GM23338 (cell line): ENCODE results near the gene TTBK2. TPM values are rescaled to one million over a fixed set of nuclear protein-coding genes. Genes with fewer than 3 reads are reported as not detected.

Experiments used
- ATAC-seq: fragments of 200-7000 bp; cut with Tn5 transposase; 3 replicates; pipeline ENCODE4 v1.9.1; 2020
- DNase-seq: peaks from one replicate; pipeline ENCODE4 v3.0.0-alpha.2; 2015; ENCODE audit warnings: low spot score
- H2AFZ ChIP-seq: fragments of 200-600 bp; sonication (generic); 2 replicates; pipeline ENCODE4 v1.8.0; 2016; ENCODE audit warnings: antibody characterized with exemption, mild to moderate bottlenecking, moderate library complexity
- H3F3A ChIP-seq: fragments of 200-600 bp; sonication (generic); replicated peaks from 2 replicates; pipeline ENCODE4 v1.8.0; 2017; ENCODE audit warnings: antibody characterized with exemption, mixed run types, low read depth
- H3K27ac ChIP-seq: fragments of 200-600 bp; sonication (generic); 2 replicates; pipeline ENCODE4 v1.6.1; 2016; ENCODE audit warnings: low read depth
- H3K27me3 ChIP-seq: fragments of 200-600 bp; sonication (generic); 2 replicates; pipeline ENCODE4 v1.8.0; 2016; ENCODE audit warnings: mild to moderate bottlenecking, mixed run types, moderate library complexity; ENCODE audit not compliant: insufficient read depth
- H3K36me3 ChIP-seq: fragments of 200-600 bp; sonication (generic); 2 replicates; pipeline ENCODE4 v1.8.0; 2016; ENCODE audit warnings: mild to moderate bottlenecking; ENCODE audit not compliant: insufficient read depth
- H3K4me1 ChIP-seq: fragments of 200-600 bp; sonication (generic); 2 replicates; pipeline ENCODE4 v1.8.0; 2016; ENCODE audit warnings: mild to moderate bottlenecking, moderate library complexity; ENCODE audit not compliant: insufficient read depth
- H3K4me2 ChIP-seq: fragments of 200-600 bp; sonication (generic); 2 replicates; pipeline ENCODE4 v1.7.1; 2017; ENCODE audit warnings: mixed run types
- H3K4me3 ChIP-seq: fragments of 200-600 bp; sonication (generic); 2 replicates; pipeline ENCODE4 v1.6.1; 2016; ENCODE audit warnings: mixed run types
- H3K79me2 ChIP-seq: fragments of 200-600 bp; sonication (generic); replicated peaks from 2 replicates; pipeline ENCODE4 v1.8.0; 2017; ENCODE audit warnings: mild to moderate bottlenecking; ENCODE audit not compliant: insufficient read depth
- H3K9me2 ChIP-seq: fragments of 200-600 bp; sonication (generic); 2 replicates; pipeline ENCODE4 v1.8.0; 2017; ENCODE audit not compliant: insufficient read depth
- H4K20me1 ChIP-seq: fragments of 200-600 bp; sonication (generic); replicated peaks from 2 replicates; pipeline ENCODE4 v1.8.0; 2017; ENCODE audit warnings: mild to moderate bottlenecking; ENCODE audit not compliant: insufficient read depth
- H3K27ac Mint-ChIP-seq: 2 replicates; pipeline ENCODE4 v1.8.0; 2020; ENCODE audit warnings: inconsistent platforms, mild to moderate bottlenecking, moderate library complexity, mixed read lengths
- H3K27me3 Mint-ChIP-seq: 3 replicates; pipeline ENCODE4 v1.8.0; 2022; ENCODE audit warnings: low read depth, mild to moderate bottlenecking, moderate library complexity, mixed read lengths, inconsistent platforms; ENCODE audit not compliant: insufficient read depth, poor library complexity
- H3K36me3 Mint-ChIP-seq: 3 replicates; pipeline ENCODE4 v1.8.0; 2021; ENCODE audit warnings: low read depth, mild to moderate bottlenecking, inconsistent platforms, moderate library complexity, mixed read lengths
- H3K4me1 Mint-ChIP-seq: 3 replicates; pipeline ENCODE4 v1.8.0; 2020; ENCODE audit warnings: mild to moderate bottlenecking, inconsistent platforms, mixed read lengths
- H3K4me3 Mint-ChIP-seq: 3 replicates; pipeline ENCODE4 v1.8.0; 2021; ENCODE audit warnings: moderate library complexity, mild to moderate bottlenecking, inconsistent platforms, mixed read lengths
- H3K9me3 Mint-ChIP-seq: 3 replicates; pipeline ENCODE4 v1.8.0; 2020; ENCODE audit warnings: moderate library complexity, mild to moderate bottlenecking, inconsistent platforms, mixed read lengths
- CREB1 ChIP-seq: fragments of 250-450 bp; sonication (Bioruptor Pico); IDR thresholded peaks from 2 replicates; pipeline ENCODE4 v1.5.0; 2020; ENCODE audit warnings: low read depth, mild to moderate bottlenecking, moderate library complexity
- CTCF ChIP-seq, 2 experiments: fragments of 200-600 bp in 1 of 2; sonication (generic) in 1 of 2; conservative IDR thresholded peaks; 2 replicates each; pipeline versions ENCODE4 v1.5.1 to v1.6.1; 2016 to 2017; ENCODE audit warnings: antibody characterized with exemption in 2 of 2, low read depth in 2 of 2, mild to moderate bottlenecking in 2 of 2, moderate library complexity in 1 of 2
- ETS1 ChIP-seq: IDR thresholded peaks from 2 replicates; pipeline ENCODE4 v1.6.1; 2016; ENCODE audit warnings: antibody characterized with exemption
- NANOG ChIP-seq: IDR thresholded peaks from 2 replicates; pipeline ENCODE4 v1.6.1; 2016; ENCODE audit warnings: antibody characterized with exemption, borderline replicate concordance
- POLR2AphosphoS5 ChIP-seq: IDR thresholded peaks from 2 replicates; pipeline ENCODE4 v1.6.1; 2016; ENCODE audit warnings: antibody characterized with exemption, low read depth
- REST ChIP-seq: IDR thresholded peaks from one replicate; pipeline ENCODE4 v1.6.1; 2018; ENCODE audit warnings: antibody characterized with exemption; ENCODE audit not compliant: unreplicated experiment
- STAT1 ChIP-seq: IDR thresholded peaks from one replicate; pipeline ENCODE4 v1.6.1; 2016; ENCODE audit warnings: antibody characterized with exemption; ENCODE audit not compliant: unreplicated experiment
- ZNF114 ChIP-seq: fragments of 250-450 bp; sonication (Bioruptor Pico); IDR thresholded peaks from 2 replicates; pipeline ENCODE4 v1.5.0; 2020; ENCODE audit warnings: mild to moderate bottlenecking, moderate library complexity
- ZNF331 ChIP-seq: fragments of 250-450 bp; sonication (Bioruptor Pico); IDR thresholded peaks from 2 replicates; pipeline ENCODE4 v1.5.0; 2020; ENCODE audit warnings: low read depth, mild to moderate bottlenecking, moderate library complexity
- ZNF462 ChIP-seq: fragments of 250-450 bp; sonication (Bioruptor Pico); IDR thresholded peaks from 2 replicates; pipeline ENCODE4 v1.5.0; 2020; ENCODE audit warnings: mild to moderate bottlenecking, moderate library complexity
- polyA plus RNA-seq: library from polyadenylated mRNA; unstranded; fragments of >200 nt; fragmentation: Nextera tagmentation; extraction: Ambion mirVana; gene quantifications from 2 replicates; pipeline ENCODE4 v1.2.1, GENCODE V29; 2016
- total RNA-seq: library from RNA; depleted of rRNA; stranded (reverse); fragments of >200 nt; shearing (Covaris generic); gene quantifications from 2 replicates; pipeline ENCODE4 v1.2.3, GENCODE V29; 2014

The TTBK2 gene
- total and polyA plus RNA-seq, 2 experiments from 2014 or later: 5.8 to 15.9 TPM

GRCh38 chr15:42744195-42744594, 176.4 kb downstream of the TTBK2 start (continued):
- TF ChIP-seq ETS1 (no peak), NANOG (no peak), POLR2AphosphoS5 (no peak), REST (no peak)

GRCh38 chr15:42742149-42742548, 178.4 kb downstream of the TTBK2 start:
- no peaks in the 10 kb centered on the region for H3K79me2 ChIP-seq
- DNase-seq (no peak), ATAC-seq (no peak)
- H3F3A ChIP-seq: no peaks in the 10 kb centered on the region
- H3K27ac Mint-ChIP-seq: no peak overlapping the region
- no peak overlapping the region for H2AFZ ChIP-seq
- H3K4me3 ChIP-seq: no peak overlapping the region
- peaks cover 7% of the 10 kb centered on the region; the same call in 1 of the 3 replicates for H3K4me1 Mint-ChIP-seq
- H3K27ac ChIP-seq: no peak overlapping the region
- H3K4me1 ChIP-seq: no peaks in the 10 kb centered on the region
- no peak overlapping the region for H3K4me3 Mint-ChIP-seq
- no peak overlapping the region for H3K4me2 ChIP-seq
- H3K27me3 Mint-ChIP-seq: peaks cover 3% of the 10 kb centered on the region
- no peaks in the 10 kb centered on the region for H4K20me1 ChIP-seq
- H3K9me3 Mint-ChIP-seq: no peaks in the 10 kb centered on the region
- no peaks in the 10 kb centered on the region for H3K36me3 ChIP-seq
- no peaks in the 10 kb centered on the region for H3K27me3 ChIP-seq
- H3K9me2 ChIP-seq: no peaks in the 10 kb centered on the region
- H3K36me3 Mint-ChIP-seq: 0 out of 3 replicates have a peak, but pooled peaks cover 3% of the 10 kb centered on the region
- TF ChIP-seq ZNF331 (no peak), CTCF (conservative IDR thresholded peaks at IDR 0.05; ENCODE audit: low read depth in 2 of 2) (no peak), ZNF462 (CRISPR knock-in tag) (no peak), STAT1 (no peak), CREB1 (no peak), ZNF114 (CRISPR knock-in tag) (no peak)
